ENCODE results near the gene FLT4. TPM values are rescaled to one million over a fixed set of nuclear protein-coding genes. Genes with fewer than 3 reads are reported as not detected.

FLT4 gene
- total and polyA plus RNA-seq, 9 of the 15 experiments (the other 6 are each of a cell fraction or from before 2014, with no cell fraction given) = 0.01 to 0.42 (median 0.14) TPM; not detected in 2

- TF ChIP-seq RB1 (IDR thresholded peaks at IDR 0.05; ENCODE audit: low read depth) (peak; percentile 75), CTBP1 (IDR thresholded peaks at IDR 0.05; ENCODE audit: borderline replicate concordance) (peak; percentile 63; the same call in 1 of the 2 replicates), MLLT1 (IDR thresholded peaks at IDR 0.05) (no peak), PTTG1 (tag; IDR thresholded peaks at IDR 0.05; ENCODE audit: low read depth) (no peak), TARDBP (IDR thresholded peaks at IDR 0.05) (no peak), SRF (CRISPR knock-in tag; IDR thresholded peaks at IDR 0.05) (no peak), STAG1 (CRISPR knock-in tag; IDR thresholded peaks at IDR 0.05; ENCODE audit: borderline replicate concordance) (peak; percentile 94), BHLHE40 (IDR thresholded peaks at IDR 0.05; ENCODE audit: low read length) (peak; percentile 47), ATF1 (CRISPR knock-in tag; IDR thresholded peaks at IDR 0.05) (no peak), ATF1 (tag; IDR thresholded peaks at IDR 0.05) (peak; percentile 63), PHF21A (IDR thresholded peaks at IDR 0.05; ENCODE audit: borderline replicate concordance, low read depth) (no peak), MXI1 (IDR thresholded peaks at IDR 0.05; ENCODE audit: low read depth, low read length) (no peak), LARP7 (IDR thresholded peaks at IDR 0.05) (no peak), FOXK2 (conservative IDR thresholded peaks at IDR 0.05 in 1 of 2, IDR thresholded peaks at IDR 0.05 in 1 of 2; ENCODE audit: low read depth in 2 of 2) (peak in 1 of 2 experiments; percentile 17; a peak in 1 of 4 replicates), ZNF407 (IDR thresholded peaks at IDR 0.05; ENCODE audit: low read depth) (no peak), E2F5 (CRISPR knock-in tag; IDR thresholded peaks at IDR 0.05) (no peak), ARHGAP35 (IDR thresholded peaks at IDR 0.05; ENCODE audit: partially characterized antibody) (no peak)
Measured at GRCh38 chr5:180611140-180611850, 38.1 kb downstream of the FLT4 start (continued).
